Esophagus (tissue), 2 donors: ENCODE data around the gene CGN. TPM values are rescaled to one million over a fixed set of nuclear protein-coding genes. Genes with fewer than 3 reads are reported as not detected.
A peak's percentile ranks its signal among the peaks of the same experiment; 100 is the strongest.

Source experiments
- H3K27ac ChIP-seq, 2 donors: one replicate each; pipeline ENCODE4 v1.5.1; 2013; ENCODE audit warnings: low read depth in 2 of 2, mild to moderate bottlenecking in 2 of 2, inconsistent platforms in 1 of 2, low read length in 1 of 2, moderate library complexity in 1 of 2
- H3K27me3 ChIP-seq, 2 donors: one replicate each; pipeline ENCODE4 v1.6.1; 2013; ENCODE audit warnings: low read length in 2 of 2, control low read depth in 1 of 2, mild to moderate bottlenecking in 1 of 2; ENCODE audit not compliant: insufficient read depth in 2 of 2, control insufficient read depth in 1 of 2
- H3K36me3 ChIP-seq, 2 donors: one replicate each; pipeline ENCODE4 v1.6.1; 2013; ENCODE audit warnings: low read length in 1 of 2; ENCODE audit not compliant: control insufficient read depth in 2 of 2, insufficient read depth in 2 of 2
- H3K4me1 ChIP-seq, 2 donors: one replicate each; pipeline ENCODE4 v1.6.1; 2013; ENCODE audit warnings: low read length in 1 of 2; ENCODE audit not compliant: control insufficient read depth in 2 of 2, insufficient read depth in 2 of 2
- H3K4me3 ChIP-seq, 2 donors: one replicate each; pipeline ENCODE4 v1.5.1; 2013; ENCODE audit warnings: low read length in 2 of 2, mild to moderate bottlenecking in 2 of 2, low read depth in 1 of 2, moderate library complexity in 1 of 2
- H3K9me3 ChIP-seq, 2 donors: one replicate each; pipeline ENCODE4 v1.6.1; 2013; ENCODE audit warnings: mild to moderate bottlenecking in 2 of 2, low read depth in 1 of 2, low read length in 1 of 2, moderate library complexity in 1 of 2; ENCODE audit not compliant: control insufficient read depth in 2 of 2, insufficient read depth in 1 of 2
- WGBS, 2 donors: extraction: QIAGEN DNeasy Blood & Tissue Kit; methylation state at CpG; one replicate each; pipeline ENCODE4 v1.1.7; 2013; 5-methylcytosine and 5-hydroxymethylcytosine counted together
- polyA plus RNA-seq, 2 donors: library from polyadenylated mRNA; stranded (reverse); fragments of 200-250 nt; gene quantifications; one replicate each; pipeline ENCODE4 v1.2.3, GENCODE V29; 2013
- donor health status: healthy with polysubstance abuse.
- donor health status: Bipolar disorder and iron deficiency.

Gene CGN
- polyA plus RNA-seq, 2 donors, result 10.5 to 13.7 TPM

GRCh38 chr1:151530461-151530860, 19.3 kb downstream of the CGN start:
- Histone ChIP-seq H3K9me3 (no peaks in the 10 kb centered on the region), H3K27me3 (no peaks in the 10 kb centered on the region), H3K4me1 (no peaks in the 10 kb centered on the region), H3K4me3 (no peak overlapping the region), H3K36me3 (peaks cover 0 to 13% of the 10 kb centered on the region in 2 donors), H3K27ac (no peak overlapping the region)
- 80 to 83% methylated on average over 11 of the region's 11 CpGs for WGBS, 2 donors

- Histone ChIP-seq H3K4me3 (no peak overlapping the region), H3K27ac (no peak overlapping the region), H3K36me3 (peaks cover 0 to 12% of the 10 kb centered on the region in 2 donors), H3K4me1 (no peaks in the 10 kb centered on the region), H3K27me3 (no peaks in the 10 kb centered on the region), H3K9me3 (no peaks in the 10 kb centered on the region)
- WGBS, 2 donors, result 87 to 91% methylated on average over 10 of the region's 10 CpGs
Observed at GRCh38 chr1:151533870-151534269, 22.7 kb downstream of the CGN start.

GRCh38 chr1:151534662-151535278, 23.6 kb downstream of the CGN start:
- Histone ChIP-seq H3K36me3 (peaks cover 0 to 5% of the 10 kb centered on the region in 2 donors), H3K4me3 (no peak overlapping the region), H3K4me1 (no peaks in the 10 kb centered on the region), H3K27me3 (no peaks in the 10 kb centered on the region), H3K27ac (no peak overlapping the region), H3K9me3 (no peaks in the 10 kb centered on the region)
- WGBS, 2 donors, result 57 to 65% methylated on average over 12 of the region's 12 CpGs

GRCh38 chr1:151535326-151536271, 24.4 kb downstream of the CGN start:
- Histone ChIP-seq H3K27me3 (no peaks in the 10 kb centered on the region), H3K4me1 (no peaks in the 10 kb centered on the region), H3K36me3 (peaks cover 0 to 2% of the 10 kb centered on the region in 2 donors), H3K9me3 (no peaks in the 10 kb centered on the region), H3K4me3 (no peak overlapping the region), H3K27ac (no peak overlapping the region)
- WGBS, 2 donors, result 79 to 86% methylated on average over 6 of the region's 6 CpGs

GRCh38 chr1:151536499-151536898, 25.3 kb downstream of the CGN start:
- Histone ChIP-seq H3K36me3 (peaks cover 0 to 2% of the 10 kb centered on the region in 2 donors), H3K27ac (peak overlapping the region; percentile 43 to 74), H3K27me3 (no peaks in the 10 kb centered on the region), H3K4me3 (no peak overlapping the region), H3K9me3 (no peaks in the 10 kb centered on the region), H3K4me1 (no peaks in the 10 kb centered on the region)
- 88 to 90% methylated on average over 7 of the region's 7 CpGs for WGBS, 2 donors

GRCh38 chr1:151537112-151537511, 25.9 kb downstream of the CGN start:
- H3K4me1 ChIP-seq, result no peaks in the 10 kb centered on the region
- H3K27ac ChIP-seq, result peak overlapping the region in 1 of 2 donors; percentile 24
- H3K4me3 ChIP-seq, result no peak overlapping the region
- H3K9me3 ChIP-seq, result no peaks in the 10 kb centered on the region
- H3K36me3 ChIP-seq, result peaks cover 0 to 2% of the 10 kb centered on the region in 2 donors
- 62 to 82% methylated on average over 9 of the region's 9 CpGs for WGBS, 2 donors
- no peaks in the 10 kb centered on the region for H3K27me3 ChIP-seq

GRCh38 chr1:151539321-151540020, 28.3 kb downstream of the CGN start:
- H3K4me3 ChIP-seq, result peak overlapping the region in 1 of 2 donors; percentile 57
- H3K4me1 ChIP-seq, result no peaks in the 10 kb centered on the region
- no peaks in the 10 kb centered on the region for H3K9me3 ChIP-seq
- WGBS, 2 donors, result 10 to 20% methylated on average over 7 of the region's 7 CpGs
- H3K27ac ChIP-seq, result peak overlapping the region; percentile 88 to 98
- no peaks in the 10 kb centered on the region for H3K36me3 ChIP-seq
- no peaks in the 10 kb centered on the region for H3K27me3 ChIP-seq

- peak within 1 kb of the TSS; percentile 57 to 64 for H3K4me3 ChIP-seq
- 1 to 2% methylated on average over 70 of the region's 70 CpGs for WGBS, 2 donors
- H3K4me1 ChIP-seq, result no peaks in the 10 kb centered on the region
- H3K27me3 ChIP-seq, result no peaks in the 10 kb centered on the region
- H3K36me3 ChIP-seq, result no peaks in the 10 kb centered on the region
- H3K27ac ChIP-seq, result peak within 1 kb of the TSS; percentile 88 to 98
- H3K9me3 ChIP-seq, result no peaks in the 10 kb centered on the region
Observed at GRCh38 chr1:151540021-151540981, 29.1 kb downstream of the CGN start, which contains the start of gene TUFT1. Gene TUFT1, plus strand, starts transcription at chr1:151540309. Its CDS starts 58 bp downstream, at chr1:151540367.
